Measurements from ENCODE around the gene RNF145. TPM values are rescaled to one million over a fixed set of nuclear protein-coding genes. Genes with fewer than 3 reads are reported as not detected.
A peak's percentile ranks its signal among the peaks of the same experiment; 100 is the strongest.

The RNF145 gene
- total RNA-seq, 1 experiment from 2014 or later, result 54.0 TPM

- peak; percentile 8 for DNase-seq (ENCODE audit: low read depth)
These were observed 9.3 kb upstream of the RNF145 start for GRCh38 chr5:159218595-159219023.

GRCh38 chr5:159217236-159217635 is 7.9 kb upstream of the RNF145 start:
- DNase-seq (ENCODE audit: low read depth), result no peak

GRCh38 chr5:159216454-159216853 is 7.1 kb upstream of the RNF145 start:
- DNase-seq (ENCODE audit: low read depth), result no peak

GRCh38 chr5:159215886-159216285 is 6.5 kb upstream of the RNF145 start:
- DNase-seq (ENCODE audit: low read depth), result no peak

- no peak for DNase-seq (ENCODE audit: low read depth)
These were observed 5.3 kb upstream of the RNF145 start for GRCh38 chr5:159214486-159215271.

- no peak for DNase-seq (ENCODE audit: low read depth)
These were observed 3.5 kb upstream of the RNF145 start for GRCh38 chr5:159212657-159213462.

GRCh38 chr5:159211729-159212174 is 2.4 kb upstream of the RNF145 start:
- DNase-seq (ENCODE audit: low read depth), result no peak

- DNase-seq (ENCODE audit: low read depth), result no peak
These were observed 1.5 kb upstream of the RNF145 start for GRCh38 chr5:159210846-159211245.

- peak; percentile 34 for DNase-seq (ENCODE audit: low read depth)
These were observed 883 bp upstream of the RNF145 start for GRCh38 chr5:159210210-159210661.

GRCh38 chr5:159208514-159209437 is 577 bp downstream of the RNF145 start:
- peak; percentile 46 for DNase-seq (ENCODE audit: low read depth)

GRCh38 chr5:159207686-159208513 is 1.5 kb downstream of the RNF145 start:
- peak; percentile 92 for DNase-seq (ENCODE audit: low read depth)

- no peak for DNase-seq (ENCODE audit: low read depth)
These were observed 2.1 kb downstream of the RNF145 start for GRCh38 chr5:159207222-159207685.

GRCh38 chr5:159206818-159207217 is 2.5 kb downstream of the RNF145 start:
- DNase-seq (ENCODE audit: low read depth), result peak; percentile 41

- no peak for DNase-seq (ENCODE audit: low read depth)
These were observed 3.0 kb downstream of the RNF145 start for GRCh38 chr5:159206368-159206767.

GRCh38 chr5:159203351-159203750 is 6.0 kb downstream of the RNF145 start:
- DNase-seq (ENCODE audit: low read depth), result no peak

- no peak for DNase-seq (ENCODE audit: low read depth)
These were observed 7.2 kb downstream of the RNF145 start for GRCh38 chr5:159202151-159202550.

- DNase-seq (ENCODE audit: low read depth), result no peak
These were observed 9.6 kb downstream of the RNF145 start for GRCh38 chr5:159199780-159200179.

- DNase-seq (ENCODE audit: low read depth), result no peak
These were observed 10.1 kb downstream of the RNF145 start for GRCh38 chr5:159199225-159199624.

GRCh38 chr5:159198063-159199036 is 11.0 kb downstream of the RNF145 start:
- DNase-seq (ENCODE audit: low read depth), result no peak

All from M059J (cell line).